ENCODE data around the gene OR2A25.
"Not testable (repeated sequence)": the region's sequence is repeated elsewhere in the genome, so short reads cannot be mapped to it uniquely, and the experiment has no call there.

The OR2A25 gene

GRCh38 chr7:144069511-144069910, at the start of gene OR2A25:
OR2A25 (plus strand) TSS chr7:144069811; CDS start chr7:144074220, 4,409 bp downstream.
- in situ Hi-C loops (cut with HindIII; ENCODE audit: low sequenced_read_pairs) = no loop called here

DNA sequence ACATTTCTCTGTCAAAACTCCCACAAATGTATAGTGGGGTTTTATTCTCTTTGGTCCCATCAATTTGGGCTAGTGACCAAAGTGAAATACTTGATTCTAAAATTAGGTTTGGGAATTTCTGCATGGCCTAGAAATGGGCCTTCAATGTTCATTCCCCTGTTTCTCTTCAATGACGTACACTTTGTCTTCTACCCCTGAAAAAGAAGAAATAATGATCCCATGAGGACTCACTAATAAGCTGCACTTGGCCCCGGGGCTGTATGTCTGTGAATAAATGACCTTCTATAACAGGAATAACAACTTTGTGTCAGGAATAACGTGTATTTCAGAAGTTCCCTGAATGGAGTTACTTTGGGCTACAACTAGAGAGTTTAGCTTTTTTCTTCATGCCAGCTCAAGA, 49.3 kb upstream of the OR2A25 start:
- in situ Hi-C loops (cut with HindIII; ENCODE audit: low sequenced_read_pairs) = no loop called here

- in situ Hi-C loops (cut with HindIII; ENCODE audit: low sequenced_read_pairs) = no loop called here
These were observed 47.4 kb upstream of the OR2A25 start for GRCh38 chr7:144022169-144022568.

GRCh38 chr7:144023171-144023827, 46.3 kb upstream of the OR2A25 start:
- in situ Hi-C loops (cut with HindIII; ENCODE audit: low sequenced_read_pairs) = no loop called here

DNA sequence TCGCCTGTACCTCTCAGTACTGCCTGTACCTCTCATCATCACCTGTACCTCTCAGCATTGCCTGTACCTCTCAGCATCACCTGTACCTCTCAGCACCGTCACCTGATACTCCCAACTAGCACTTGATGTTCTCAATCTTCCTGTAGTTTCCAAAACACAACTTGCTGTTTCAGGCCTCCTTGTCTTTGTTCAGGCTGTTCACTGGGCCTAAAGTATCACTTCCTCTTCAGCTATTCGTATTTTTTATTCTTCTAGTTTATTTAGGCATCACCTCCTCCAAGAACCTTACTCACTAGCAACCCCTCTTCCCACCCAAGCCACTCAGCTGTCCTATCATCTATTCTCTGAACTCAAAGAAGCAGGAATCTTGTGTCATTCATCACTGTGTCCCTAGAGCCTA, 45.4 kb upstream of the OR2A25 start:
- in situ Hi-C loops (cut with HindIII; ENCODE audit: low sequenced_read_pairs) = no loop called here

DNA sequence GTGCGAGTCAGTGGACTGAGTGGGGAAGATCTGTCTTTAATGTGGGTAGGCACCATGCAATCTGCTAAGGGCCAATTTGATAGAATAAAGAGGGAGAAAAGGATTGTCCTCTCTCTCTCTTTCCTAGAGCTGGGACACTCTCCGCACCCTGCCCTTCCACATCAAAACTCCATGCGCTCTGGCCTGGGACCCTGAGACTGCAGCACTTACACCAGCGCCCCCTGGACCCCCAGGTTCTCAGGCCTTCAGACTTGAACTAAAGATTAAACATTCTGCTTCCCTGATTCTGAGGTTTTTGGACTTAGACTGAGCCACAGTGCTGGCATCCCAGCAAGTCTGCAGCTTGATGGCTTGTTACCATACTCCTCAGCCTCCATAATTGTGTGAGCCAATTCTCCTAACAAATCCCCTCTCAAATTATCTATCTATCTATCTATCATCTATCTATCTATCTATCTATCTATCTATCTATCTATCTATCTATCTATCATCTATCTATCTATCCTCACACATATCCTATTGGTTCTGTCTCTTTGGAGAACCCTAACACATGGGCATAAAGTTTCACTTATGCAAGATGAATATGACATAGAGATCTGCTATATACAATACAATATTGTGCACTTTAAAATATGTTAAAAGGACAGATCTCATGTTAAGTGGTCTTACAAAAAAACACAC, 43.3 kb upstream of the OR2A25 start:
- in situ Hi-C loops (cut with HindIII; ENCODE audit: low sequenced_read_pairs) = no loop called here

DNA sequence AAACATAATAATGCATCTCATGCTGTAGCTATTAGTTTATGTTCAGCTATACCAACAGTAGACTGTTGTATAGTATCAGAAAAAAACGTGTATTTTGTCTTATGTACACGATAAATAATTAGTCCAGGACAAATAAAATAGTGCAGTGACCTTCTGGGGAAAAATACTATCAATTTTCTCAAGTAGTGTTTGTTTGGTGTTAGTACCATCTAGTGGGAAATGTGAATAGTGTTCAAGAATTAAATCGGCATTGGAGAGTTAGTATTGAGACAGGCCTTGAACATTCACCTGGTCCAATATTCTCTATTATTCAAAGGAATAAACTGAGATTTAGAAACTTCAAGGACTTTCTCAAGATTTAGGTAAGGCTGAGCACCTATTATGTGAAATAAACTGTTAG, 42.5 kb upstream of the OR2A25 start:
- in situ Hi-C loops (cut with HindIII; ENCODE audit: low sequenced_read_pairs) = no loop called here

- in situ Hi-C loops (cut with HindIII; ENCODE audit: low sequenced_read_pairs) = no loop called here
These were observed 41.6 kb upstream of the OR2A25 start for GRCh38 chr7:144027974-144028373.

GRCh38 chr7:144028547-144028946, 41.1 kb upstream of the OR2A25 start:
- in situ Hi-C loops (cut with HindIII; ENCODE audit: low sequenced_read_pairs) = no loop called here

- in situ Hi-C loops (cut with HindIII; ENCODE audit: low sequenced_read_pairs) = no loop called here
These were observed 37.1 kb upstream of the OR2A25 start for GRCh38 chr7:144032516-144032915.

DNA sequence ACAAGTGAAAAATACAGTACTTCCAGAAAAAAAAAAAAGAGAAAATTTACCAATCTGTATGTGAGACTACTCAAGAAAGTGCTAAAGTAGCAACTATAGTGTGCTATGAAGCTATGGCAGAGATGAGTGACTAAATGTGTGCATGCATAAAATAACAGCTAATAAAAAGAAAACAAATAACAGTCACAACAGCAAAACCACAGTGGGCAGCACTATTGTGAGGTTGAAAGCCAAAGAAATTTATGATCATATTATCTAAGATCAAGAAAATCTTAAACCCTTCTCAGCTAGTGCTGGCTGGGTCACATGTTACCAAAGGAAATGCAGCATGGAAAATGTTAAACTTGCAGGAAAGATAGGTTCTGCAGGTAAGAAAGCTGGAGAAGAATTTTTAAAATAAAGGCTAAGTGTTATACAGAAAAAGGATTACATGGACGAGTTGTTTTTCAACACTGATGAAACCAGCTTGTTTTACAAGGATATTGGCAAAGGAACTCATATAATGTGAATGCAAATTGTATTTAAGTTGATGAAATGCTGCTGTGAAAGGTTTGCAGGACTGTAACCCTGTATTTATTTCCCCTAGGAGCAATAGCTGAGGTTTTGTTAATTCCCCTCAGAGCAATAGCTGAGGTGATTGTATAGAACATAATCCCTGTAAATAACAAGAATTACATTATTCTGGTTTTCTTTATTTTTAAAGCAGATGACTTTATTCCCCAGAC, 36.5 kb upstream of the OR2A25 start:
- in situ Hi-C loops (cut with HindIII; ENCODE audit: low sequenced_read_pairs) = no loop called here

DNA sequence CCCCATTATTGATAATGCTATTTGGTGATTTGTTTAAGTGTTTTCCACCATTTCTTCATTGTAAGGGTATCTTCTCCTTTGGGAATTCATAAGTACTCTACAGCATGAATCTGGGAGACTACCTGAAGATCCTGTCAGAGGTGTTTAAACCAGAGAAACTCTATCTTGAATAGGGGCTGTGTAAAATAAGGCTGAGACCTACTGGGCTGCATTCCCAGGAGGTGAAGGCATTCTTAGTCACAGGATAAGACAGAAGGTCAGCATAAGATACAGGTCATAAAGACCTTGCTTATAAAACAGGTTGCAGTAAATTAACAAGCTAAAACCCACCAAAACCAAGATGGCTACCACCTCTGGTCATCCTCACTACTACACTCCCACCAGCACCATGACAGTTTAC, 34.2 kb upstream of the OR2A25 start:
- in situ Hi-C loops (cut with HindIII; ENCODE audit: low sequenced_read_pairs) = no loop called here

DNA sequence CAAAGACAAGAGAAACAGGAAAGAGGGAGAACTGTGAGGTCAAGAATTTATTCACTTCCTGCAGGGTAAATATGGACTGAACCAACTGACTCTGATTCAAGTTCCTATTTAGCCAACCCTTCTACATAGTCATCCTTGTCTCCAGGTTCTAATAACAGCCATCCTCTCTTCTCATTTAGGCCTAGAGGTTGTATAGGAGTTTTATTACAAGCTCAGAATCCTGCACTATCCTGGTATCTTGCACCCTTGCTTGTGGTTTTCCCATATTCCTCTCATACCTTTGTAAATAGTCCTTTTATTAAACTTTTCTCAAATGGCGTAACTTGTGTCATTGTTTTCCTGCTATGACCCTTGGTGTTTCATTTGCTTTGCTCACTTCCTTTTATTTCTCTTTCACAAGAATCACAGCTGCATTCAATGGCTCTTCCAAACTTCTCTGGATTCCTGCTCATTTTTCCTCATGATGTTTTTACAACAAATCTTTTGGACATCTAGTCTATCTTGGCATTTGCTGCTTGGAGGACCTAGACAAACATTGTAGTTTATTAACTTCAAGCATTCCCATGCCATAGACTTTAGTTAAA, 33.2 kb upstream of the OR2A25 start:
- in situ Hi-C loops (cut with HindIII; ENCODE audit: low sequenced_read_pairs) = no loop called here

- in situ Hi-C loops (cut with HindIII; ENCODE audit: low sequenced_read_pairs) = no loop called here
These were observed 32.1 kb upstream of the OR2A25 start for GRCh38 chr7:144037414-144038035.

GRCh38 chr7:144038887-144039286, 30.7 kb upstream of the OR2A25 start:
- in situ Hi-C loops (cut with HindIII; ENCODE audit: low sequenced_read_pairs) = no loop called here

GRCh38 chr7:144048648-144049047, 21.0 kb upstream of the OR2A25 start, which contains the start of gene OR2A5:
OR2A5 (plus strand) TSS chr7:144048948; CDS start chr7:144050402, 1,454 bp downstream.
- in situ Hi-C loops (cut with HindIII; ENCODE audit: low sequenced_read_pairs) = loop anchor here (5.0 kb wide), 1 partner anchor 79 kb away; no protein-coding TSS in a partner anchor

DNA sequence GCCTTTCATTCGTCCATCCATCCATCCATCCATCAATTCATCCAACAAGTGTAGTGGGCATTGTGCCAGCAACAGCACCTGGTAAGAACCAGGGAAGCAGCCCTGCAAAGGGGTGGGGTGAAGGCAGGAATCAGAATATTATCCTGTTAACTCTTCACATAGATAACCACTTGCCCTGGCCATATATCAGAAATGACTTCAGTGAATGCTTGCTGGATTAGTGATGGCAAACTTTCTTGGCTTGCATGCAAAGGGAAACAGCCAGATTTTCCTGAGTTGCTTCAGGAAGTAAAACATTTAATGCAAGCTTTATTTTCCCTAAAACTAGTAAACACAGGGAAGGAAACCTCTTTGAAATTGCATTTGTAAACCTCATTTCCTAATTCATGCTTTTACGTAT, 20.1 kb upstream of the OR2A25 start:
- in situ Hi-C loops (cut with HindIII; ENCODE audit: low sequenced_read_pairs) = loop anchor here (5.0 kb wide), 1 partner anchor 78 kb away; no protein-coding TSS in a partner anchor

DNA sequence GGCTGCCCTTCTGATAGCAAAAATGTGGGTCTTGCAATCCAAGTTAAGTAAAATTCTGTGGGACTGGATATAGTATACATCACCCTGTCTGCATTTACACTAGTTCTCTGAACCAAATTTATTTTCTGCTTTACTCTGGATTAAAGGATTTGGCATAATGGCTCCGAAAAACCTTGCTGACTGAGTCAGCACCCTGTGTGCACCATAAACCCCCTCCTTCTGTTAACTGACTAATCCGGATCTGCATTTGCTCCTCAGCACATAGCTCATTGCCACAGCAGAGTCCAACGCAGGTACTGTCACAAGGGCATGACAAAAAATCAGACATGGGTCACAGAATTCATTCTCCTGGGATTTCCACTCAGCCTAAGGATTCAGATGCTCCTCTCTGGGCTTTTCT, 19.5 kb upstream of the OR2A25 start:
- in situ Hi-C loops (cut with HindIII; ENCODE audit: low sequenced_read_pairs) = no loop called here

- in situ Hi-C loops (cut with HindIII; ENCODE audit: low sequenced_read_pairs) = not testable (repeated sequence)
These were observed 18.7 kb upstream of the OR2A25 start for GRCh38 chr7:144050884-144051283.

- in situ Hi-C loops (cut with HindIII; ENCODE audit: low sequenced_read_pairs) = no loop called here
These were observed 11.7 kb upstream of the OR2A25 start for GRCh38 chr7:144057954-144058353.

DNA sequence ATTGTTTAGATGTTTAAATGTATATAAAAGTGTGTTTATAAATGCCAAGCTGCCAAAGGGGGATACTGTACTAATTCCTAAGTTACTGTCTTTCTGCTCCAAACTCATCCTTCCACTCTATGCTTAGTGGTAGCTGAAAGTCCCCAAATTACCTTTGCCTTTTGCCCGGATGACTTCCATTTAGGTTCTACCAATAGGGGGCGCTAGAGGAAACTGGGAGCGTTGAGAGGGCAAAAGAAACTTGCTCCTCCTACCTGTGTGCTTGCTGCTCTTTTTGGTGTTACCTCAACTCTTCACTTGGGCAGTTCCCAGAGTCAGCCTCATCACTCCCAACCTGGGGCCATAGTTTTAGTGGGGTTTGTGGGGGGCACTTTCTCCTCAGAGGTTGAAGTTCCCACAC, 5.9 kb upstream of the OR2A25 start:
- in situ Hi-C loops (cut with HindIII; ENCODE audit: low sequenced_read_pairs) = no loop called here

All from endothelial cell of hepatic sinusoid (primary cell).